PFSK-1 (cell line): ENCODE results near the gene SLC16A11.

Experiments used
- POLR2AphosphoS5 ChIP-seq: IDR thresholded peaks from 2 replicates; pipeline ENCODE4 v1.6.1; 2012; ENCODE audit warnings: low read depth, mild to moderate bottlenecking, control low read depth, low read length, moderate library complexity
- SIN3A ChIP-seq: IDR thresholded peaks from 2 replicates; pipeline ENCODE4 v1.6.1; 2012; ENCODE audit warnings: mild to moderate bottlenecking, low read length, moderate library complexity, borderline replicate concordance; ENCODE audit not compliant: insufficient read depth
- TAF1 ChIP-seq: IDR thresholded peaks from 2 replicates; pipeline ENCODE4 v1.6.1; 2012; ENCODE audit warnings: low read length, control low read depth, borderline replicate concordance; ENCODE audit not compliant: insufficient read depth
- TF ChIP-seq, protein P1 (sequence below), 2 experiments: IDR thresholded peaks; 2 replicates each; pipeline versions ENCODE4 v1.6.1 to v1.8.0; 2011 to 2012; ENCODE audit warnings: low read depth in 2 of 2, low read length in 2 of 2, control low read depth in 1 of 2, inconsistent platforms in 1 of 2, mild to moderate bottlenecking in 1 of 2, moderate library complexity in 1 of 2; ENCODE audit not compliant: insufficient read depth in 1 of 2

- TF ChIP-seq TAF1 (no peak), POLR2AphosphoS5 (no peak), SIN3A (no peak)
- TF ChIP-seq, protein P1, sequence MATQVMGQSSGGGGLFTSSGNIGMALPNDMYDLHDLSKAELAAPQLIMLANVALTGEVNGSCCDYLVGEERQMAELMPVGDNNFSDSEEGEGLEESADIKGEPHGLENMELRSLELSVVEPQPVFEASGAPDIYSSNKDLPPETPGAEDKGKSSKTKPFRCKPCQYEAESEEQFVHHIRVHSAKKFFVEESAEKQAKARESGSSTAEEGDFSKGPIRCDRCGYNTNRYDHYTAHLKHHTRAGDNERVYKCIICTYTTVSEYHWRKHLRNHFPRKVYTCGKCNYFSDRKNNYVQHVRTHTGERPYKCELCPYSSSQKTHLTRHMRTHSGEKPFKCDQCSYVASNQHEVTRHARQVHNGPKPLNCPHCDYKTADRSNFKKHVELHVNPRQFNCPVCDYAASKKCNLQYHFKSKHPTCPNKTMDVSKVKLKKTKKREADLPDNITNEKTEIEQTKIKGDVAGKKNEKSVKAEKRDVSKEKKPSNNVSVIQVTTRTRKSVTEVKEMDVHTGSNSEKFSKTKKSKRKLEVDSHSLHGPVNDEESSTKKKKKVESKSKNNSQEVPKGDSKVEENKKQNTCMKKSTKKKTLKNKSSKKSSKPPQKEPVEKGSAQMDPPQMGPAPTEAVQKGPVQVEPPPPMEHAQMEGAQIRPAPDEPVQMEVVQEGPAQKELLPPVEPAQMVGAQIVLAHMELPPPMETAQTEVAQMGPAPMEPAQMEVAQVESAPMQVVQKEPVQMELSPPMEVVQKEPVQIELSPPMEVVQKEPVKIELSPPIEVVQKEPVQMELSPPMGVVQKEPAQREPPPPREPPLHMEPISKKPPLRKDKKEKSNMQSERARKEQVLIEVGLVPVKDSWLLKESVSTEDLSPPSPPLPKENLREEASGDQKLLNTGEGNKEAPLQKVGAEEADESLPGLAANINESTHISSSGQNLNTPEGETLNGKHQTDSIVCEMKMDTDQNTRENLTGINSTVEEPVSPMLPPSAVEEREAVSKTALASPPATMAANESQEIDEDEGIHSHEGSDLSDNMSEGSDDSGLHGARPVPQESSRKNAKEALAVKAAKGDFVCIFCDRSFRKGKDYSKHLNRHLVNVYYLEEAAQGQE (IDR thresholded peaks at IDR 0.05; ENCODE audit: insufficient read depth in 1 of 2, low read depth in 2 of 2, low read length in 2 of 2) = no peak
Observed at GRCh38 chr17:7016418-7016817, 27.5 kb downstream of the SLC16A11 start.
